SU-DHL-6 (cell line): ENCODE results near the gene C10orf105.

Experiments
- CTCF ChIP-seq: fragments of 200-600 bp; sonication (generic); IDR thresholded peaks from one replicate; pipeline ENCODE4 v1.5.1; 2017; ENCODE audit warnings: antibody characterized with exemption, mild to moderate bottlenecking, low read length, moderate library complexity; ENCODE audit not compliant: insufficient read depth, poor library complexity, severe bottlenecking
- EZH2phosphoT487 ChIP-seq: fragments of 200-600 bp; sonication (generic), shearing (Covaris generic); conservative IDR thresholded peaks from 2 replicates; pipeline ENCODE4 v1.6.1; 2018; ENCODE audit warnings: mild to moderate bottlenecking, antibody characterized with exemption, low read length, moderate library complexity, mixed read lengths

- TF ChIP-seq CTCF (no peak), EZH2phosphoT487 (no peak)
Observed at GRCh38 chr10:71757399-71757922, 37.9 kb upstream of the C10orf105 start.
